ENCODE results near the gene GRIP2.

Gene GRIP2

GRCh38 chr3:14505803-14506500, 34.2 kb downstream of the GRIP2 start:
- no peak for DNase-seq (ENCODE audit: low read depth)

- no peak for DNase-seq (ENCODE audit: low read depth)
Measured at GRCh38 chr3:14505001-14505802, 34.9 kb downstream of the GRIP2 start.

- no peak for DNase-seq (ENCODE audit: low read depth)
Measured at GRCh38 chr3:14503706-14504065, 36.5 kb downstream of the GRIP2 start.

- no peak for DNase-seq (ENCODE audit: low read depth)
Measured at GRCh38 chr3:14503033-14503705, 37.0 kb downstream of the GRIP2 start.

- no peak for DNase-seq (ENCODE audit: low read depth)
Measured at GRCh38 chr3:14502472-14502871, 37.7 kb downstream of the GRIP2 start.

GRCh38 chr3:14497321-14497720, 42.8 kb downstream of the GRIP2 start:
- no peak for DNase-seq (ENCODE audit: low read depth)

GRCh38 chr3:14496351-14496750, 43.8 kb downstream of the GRIP2 start:
- DNase-seq (ENCODE audit: low read depth), result no peak

GRCh38 chr3:14494973-14495300, 45.2 kb downstream of the GRIP2 start:
- DNase-seq (ENCODE audit: low read depth), result no peak

- no peak for DNase-seq (ENCODE audit: low read depth)
Measured at GRCh38 chr3:14494279-14494972, 45.7 kb downstream of the GRIP2 start.

GRCh38 chr3:14492948-14493881, 46.9 kb downstream of the GRIP2 start:
- no peak for DNase-seq (ENCODE audit: low read depth)

GRCh38 chr3:14491396-14492190, 48.5 kb downstream of the GRIP2 start:
- DNase-seq (ENCODE audit: low read depth), result no peak

GRCh38 chr3:14490831-14491230, 49.3 kb downstream of the GRIP2 start:
- no peak for DNase-seq (ENCODE audit: low read depth)

- DNase-seq (ENCODE audit: low read depth), result no peak
Measured at GRCh38 chr3:14490255-14490654, 49.9 kb downstream of the GRIP2 start.

GRCh38 chr3:14489641-14490040, 50.5 kb downstream of the GRIP2 start:
- DNase-seq (ENCODE audit: low read depth), result no peak

GRCh38 chr3:14488286-14489041, 51.7 kb downstream of the GRIP2 start:
- no peak for DNase-seq (ENCODE audit: low read depth)

GRCh38 chr3:14487821-14488220, 52.3 kb downstream of the GRIP2 start:
- DNase-seq (ENCODE audit: low read depth), result no peak

GRCh38 chr3:14487086-14487485, 53.1 kb downstream of the GRIP2 start:
- DNase-seq (ENCODE audit: low read depth), result no peak

GRCh38 chr3:14486460-14486859, 53.7 kb downstream of the GRIP2 start:
- DNase-seq (ENCODE audit: low read depth), result no peak

- DNase-seq (ENCODE audit: low read depth), result no peak
Measured at GRCh38 chr3:14485981-14486380, 54.2 kb downstream of the GRIP2 start.

GRCh38 chr3:14484741-14485140, 55.4 kb downstream of the GRIP2 start:
- no peak for DNase-seq (ENCODE audit: low read depth)
